ENCODE results near the gene UCHL1.

Gene UCHL1

DNA sequence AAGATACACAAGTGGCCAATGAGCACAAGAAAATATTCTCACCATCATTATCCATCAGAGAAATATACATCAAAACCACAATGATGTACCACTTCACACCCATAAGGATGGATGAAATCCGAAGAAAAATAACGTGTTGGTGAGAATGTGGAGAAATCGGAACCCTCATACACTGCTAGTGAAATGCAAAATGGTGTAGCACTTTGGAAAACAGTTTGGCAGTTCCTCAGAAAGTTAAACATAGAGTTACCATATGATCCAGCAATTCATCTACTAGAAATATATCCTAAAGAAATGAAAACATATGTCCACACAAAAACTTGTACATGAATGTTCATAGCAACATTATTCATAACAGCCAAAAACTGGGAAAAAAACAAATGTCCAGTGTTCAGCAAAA lies 23.9 kb upstream of the UCHL1 start:
- in situ Hi-C loops (cut with MboI; ENCODE audit: low sequenced_read_pairs), result no loop called here

- in situ Hi-C loops (cut with MboI; ENCODE audit: low sequenced_read_pairs), result no loop called here
These were observed 20.7 kb upstream of the UCHL1 start for GRCh38 chr4:41236032-41236431.

GRCh38 chr4:41236508-41236907 lies 20.2 kb upstream of the UCHL1 start:
- in situ Hi-C loops (cut with MboI; ENCODE audit: low sequenced_read_pairs), result no loop called here

GRCh38 chr4:41241919-41242318 lies 14.8 kb upstream of the UCHL1 start:
- in situ Hi-C loops (cut with MboI; ENCODE audit: low sequenced_read_pairs), result no loop called here

- in situ Hi-C loops (cut with MboI; ENCODE audit: low sequenced_read_pairs), result no loop called here
These were observed 10.7 kb upstream of the UCHL1 start for GRCh38 chr4:41245983-41246382.

- in situ Hi-C loops (cut with MboI; ENCODE audit: low sequenced_read_pairs), result no loop called here
These were observed 493 bp upstream of the UCHL1 start for GRCh38 chr4:41256131-41256739.

GRCh38 chr4:41257257-41257901 lies 651 bp downstream of the UCHL1 start:
- in situ Hi-C loops (cut with MboI; ENCODE audit: low sequenced_read_pairs), result no loop called here

- in situ Hi-C loops (cut with MboI; ENCODE audit: low sequenced_read_pairs), result no loop called here
These were observed 1.2 kb downstream of the UCHL1 start for GRCh38 chr4:41257906-41258305.

DNA sequence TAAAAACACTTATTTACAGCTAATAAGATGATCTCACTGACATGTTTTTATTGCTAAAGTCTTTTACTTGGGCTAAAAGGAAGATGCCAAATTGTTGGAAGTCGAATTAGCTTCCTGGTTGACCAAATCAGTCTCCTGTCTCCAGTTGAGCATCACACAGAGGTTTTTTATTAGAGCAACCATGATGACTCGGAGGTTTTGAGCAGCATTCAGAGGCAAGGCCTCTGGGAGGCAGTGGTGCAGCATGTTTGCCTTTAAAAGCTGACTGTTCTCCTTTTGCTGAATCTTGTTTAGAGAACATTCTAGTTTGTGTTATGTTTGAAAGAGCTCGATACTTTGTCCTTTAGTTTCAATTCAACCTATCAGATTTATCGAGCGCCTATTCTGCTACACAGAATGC lies 2.1 kb downstream of the UCHL1 start:
- in situ Hi-C loops (cut with MboI; ENCODE audit: low sequenced_read_pairs), result no loop called here

GRCh38 chr4:41260116-41260733 lies 3.5 kb downstream of the UCHL1 start:
- in situ Hi-C loops (cut with MboI; ENCODE audit: low sequenced_read_pairs), result no loop called here

DNA sequence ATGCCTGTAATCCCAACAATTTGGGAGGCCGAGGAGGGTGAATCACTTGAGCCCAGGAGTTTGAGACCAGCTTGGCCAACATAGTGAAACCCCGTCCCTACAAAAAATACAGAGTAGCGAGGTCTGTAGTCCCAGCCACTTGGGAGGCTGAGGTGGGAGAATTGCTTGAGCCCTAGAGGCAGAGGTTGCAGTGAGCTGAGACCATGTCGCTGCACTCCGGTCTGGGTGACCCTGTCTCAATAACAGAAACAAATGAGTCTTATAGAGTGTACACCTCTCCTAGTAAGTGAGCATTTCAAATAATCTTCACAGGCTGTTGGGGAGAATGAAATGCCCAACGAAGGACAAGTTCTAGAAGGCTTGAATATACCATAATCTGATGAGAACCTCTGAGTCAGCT lies 5.5 kb downstream of the UCHL1 start:
- in situ Hi-C loops (cut with MboI; ENCODE audit: low sequenced_read_pairs), result no loop called here

- in situ Hi-C loops (cut with MboI; ENCODE audit: low sequenced_read_pairs), result no loop called here
These were observed 7.5 kb downstream of the UCHL1 start for GRCh38 chr4:41264212-41264611.

DNA sequence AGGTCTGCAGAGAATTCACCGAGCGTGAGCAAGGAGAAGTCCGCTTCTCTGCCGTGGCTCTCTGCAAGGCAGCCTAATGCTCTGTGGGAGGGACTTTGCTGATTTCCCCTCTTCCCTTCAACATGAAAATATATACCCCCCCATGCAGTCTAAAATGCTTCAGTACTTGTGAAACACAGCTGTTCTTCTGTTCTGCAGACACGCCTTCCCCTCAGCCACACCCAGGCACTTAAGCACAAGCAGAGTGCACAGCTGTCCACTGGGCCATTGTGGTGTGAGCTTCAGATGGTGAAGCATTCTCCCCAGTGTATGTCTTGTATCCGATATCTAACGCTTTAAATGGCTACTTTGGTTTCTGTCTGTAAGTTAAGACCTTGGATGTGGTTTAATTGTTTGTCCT lies 11.3 kb downstream of the UCHL1 start:
- in situ Hi-C loops (cut with MboI; ENCODE audit: low sequenced_read_pairs), result no loop called here

GRCh38 chr4:41268721-41269517 lies 12.2 kb downstream of the UCHL1 start:
- in situ Hi-C loops (cut with MboI; ENCODE audit: low sequenced_read_pairs), result no loop called here

DNA sequence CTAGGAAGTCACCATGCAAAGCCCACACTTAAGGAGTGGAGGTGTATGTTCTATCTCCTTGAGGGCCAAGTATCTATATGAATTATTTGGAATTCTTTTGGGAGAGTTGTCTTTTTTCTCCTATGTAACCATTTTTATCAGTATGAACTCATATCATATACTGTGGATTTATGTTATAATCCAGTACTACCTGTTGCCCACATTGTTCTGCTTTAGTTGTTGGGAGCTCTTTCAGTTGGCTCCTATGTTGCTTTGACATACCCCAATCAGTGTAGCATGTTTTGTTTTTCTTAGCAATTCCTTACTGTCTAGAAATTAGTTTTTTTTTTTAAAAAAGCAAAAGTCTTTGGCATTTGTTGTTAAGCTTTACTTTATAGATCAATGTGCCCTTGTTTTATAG lies 13.0 kb downstream of the UCHL1 start:
- in situ Hi-C loops (cut with MboI; ENCODE audit: low sequenced_read_pairs), result no loop called here

DNA sequence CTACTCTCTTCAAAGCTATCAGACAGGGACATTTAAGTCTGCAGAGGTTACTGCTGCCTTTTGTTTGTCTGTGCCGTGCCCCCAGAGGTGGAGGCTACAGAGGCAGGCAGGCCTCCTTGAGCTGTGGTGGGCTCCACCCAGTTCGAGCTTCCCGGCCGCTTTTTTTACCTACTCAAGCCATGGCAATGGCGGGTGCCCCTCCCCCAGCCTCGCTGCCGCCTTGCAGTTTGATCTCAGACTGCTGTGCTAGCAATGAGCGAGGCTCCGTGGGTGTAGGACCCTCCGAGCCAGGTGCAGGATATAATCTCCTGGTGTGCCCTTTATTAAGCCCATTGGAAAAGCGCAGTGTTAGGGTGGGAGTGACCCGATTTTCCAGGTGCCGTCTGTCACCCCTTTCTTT lies 19.2 kb downstream of the UCHL1 start:
- in situ Hi-C loops (cut with MboI; ENCODE audit: low sequenced_read_pairs), result loop anchor here (25.0 kb wide), 2 partner anchors 386 to 611 kb away; no protein-coding TSS in a partner anchor

DNA sequence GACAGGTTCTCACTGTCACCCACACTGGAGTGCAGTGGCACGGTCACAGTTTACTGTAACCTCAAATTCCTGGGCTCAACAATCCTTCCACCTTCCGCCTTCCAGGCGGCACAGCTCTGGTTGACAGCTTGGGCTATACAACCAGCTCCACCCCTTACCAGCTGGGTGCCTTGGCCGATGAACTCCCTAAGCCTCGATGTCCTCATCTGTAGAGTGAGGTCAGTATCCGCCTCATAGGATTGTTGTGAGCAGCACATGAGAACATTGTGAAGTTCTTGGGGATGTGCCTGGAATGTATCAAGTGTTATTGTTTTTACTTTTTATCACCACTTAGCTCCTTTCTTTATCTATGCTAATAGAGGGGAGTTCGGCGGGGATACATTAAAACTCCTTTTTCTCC lies 23.3 kb downstream of the UCHL1 start:
- in situ Hi-C loops (cut with MboI; ENCODE audit: low sequenced_read_pairs), result loop anchor here (25.0 kb wide), 2 partner anchors 382 to 607 kb away; no protein-coding TSS in a partner anchor

DNA sequence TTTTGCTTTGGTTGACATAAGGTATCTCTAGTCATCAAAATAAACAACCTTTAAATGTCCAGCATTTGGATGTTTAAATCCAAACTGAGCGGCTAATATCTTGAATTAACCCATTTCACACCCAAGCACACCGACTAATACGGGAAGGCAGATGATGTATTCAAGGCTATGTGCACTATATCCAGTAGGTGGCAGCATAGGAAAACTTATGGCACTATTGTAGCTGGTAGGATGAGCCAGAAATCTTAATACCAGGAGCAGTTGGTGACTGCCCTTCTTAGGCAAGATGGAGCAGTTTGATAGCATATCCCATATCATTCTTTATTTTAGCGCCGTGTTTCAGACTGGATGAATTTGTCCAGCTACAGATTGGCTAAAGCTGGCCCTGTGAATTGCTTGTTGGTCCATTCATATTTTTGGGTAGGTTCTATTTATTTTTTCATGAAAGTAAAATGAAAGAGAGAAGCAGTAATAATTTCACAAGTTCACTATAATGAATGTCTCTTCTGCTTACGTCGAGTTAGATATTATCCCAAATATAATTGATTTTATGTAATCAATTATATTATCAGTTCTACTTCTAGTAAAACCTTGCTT lies 24.4 kb downstream of the UCHL1 start:
- in situ Hi-C loops (cut with MboI; ENCODE audit: low sequenced_read_pairs), result loop anchor here (25.0 kb wide), 2 partner anchors 381 to 606 kb away; no protein-coding TSS in a partner anchor

- in situ Hi-C loops (cut with MboI; ENCODE audit: low sequenced_read_pairs), result loop anchor here (25.0 kb wide), 2 partner anchors 380 to 605 kb away; no protein-coding TSS in a partner anchor
These were observed 25.6 kb downstream of the UCHL1 start for GRCh38 chr4:41282366-41282765.

GRCh38 chr4:41285202-41285863 lies 28.6 kb downstream of the UCHL1 start:
- in situ Hi-C loops (cut with MboI; ENCODE audit: low sequenced_read_pairs), result loop anchor here (25.0 kb wide), 2 partner anchors 377 to 602 kb away; no protein-coding TSS in a partner anchor

All from HL-60/S4 (cell line).